Measurements from ENCODE around the gene MET. TPM values are rescaled to one million over a fixed set of nuclear protein-coding genes. Genes with fewer than 3 reads are reported as not detected.

The MET gene
- total and polyA plus RNA-seq, 10 of the 15 experiments (the other 5 are each of a cell fraction or from before 2014, with no cell fraction given): 0.01 to 0.21 TPM; not detected in 8

- no peak for TF ChIP-seq POLR2AphosphoS5 (IDR thresholded peaks at IDR 0.05; ENCODE audit: low read length)
- no peak for TF ChIP-seq BMI1 (IDR thresholded peaks at IDR 0.05; ENCODE audit: borderline replicate concordance)
- TF ChIP-seq PKNOX1 (IDR thresholded peaks at IDR 0.05): no peak
- no peak for TF ChIP-seq SREBF1 (IDR thresholded peaks at IDR 0.05; ENCODE audit: low read length)
- TF ChIP-seq EP300 (IDR thresholded peaks at IDR 0.05; ENCODE audit: borderline replicate concordance in 1 of 2, control insufficient read depth in 1 of 2, low read depth in 2 of 2, low read length in 2 of 2): no peak
- no peak for TF ChIP-seq CHD4 (IDR thresholded peaks at IDR 0.05)
- TF ChIP-seq MAX (IDR thresholded peaks at IDR 0.05; ENCODE audit: low read depth, low read length): no peak
Observed at GRCh38 chr7:116783666-116784318, 111.8 kb downstream of the MET start (continued).

- TF ChIP-seq IKZF2 (IDR thresholded peaks at IDR 0.05) (no peak), ZNF207 (IDR thresholded peaks at IDR 0.05; ENCODE audit: borderline replicate concordance) (no peak), YBX1 (IDR thresholded peaks at IDR 0.05) (no peak), PML (IDR thresholded peaks at IDR 0.05; ENCODE audit: low read length) (no peak), BRCA1 (IDR thresholded peaks at IDR 0.05; ENCODE audit: low read depth, low read length) (no peak), ZNF592 (IDR thresholded peaks at IDR 0.05) (no peak), ZBED1 (IDR thresholded peaks at IDR 0.05; ENCODE audit: borderline replicate concordance) (no peak)
- RAD21 ChIA-PET (ENCODE audit: unreplicated experiment): no interaction called here
- SMC1A ChIA-PET (ENCODE audit: uncharacterized antibody, unreplicated experiment): interaction anchor here (1.2 to 2.9 kb wide), 2 partner anchors 193 to 526 kb away, joined by 4 to 26 read pairs; no protein-coding TSS in a partner anchor
- ATAC-seq (no peak), DNase-seq (ENCODE audit: low read depth, low spot score) (no peak), FAIRE-seq (no peak)
- Histone ChIP-seq H3K4me1 (ENCODE audit: control insufficient read depth, insufficient read depth, low read length) (peaks cover 6% of the 10 kb centered on the region; the same call in 1 of the 2 replicates), H3K4me2 (ENCODE audit: control insufficient read depth, insufficient read depth) (no peak overlapping the region), H3K36me3 (ENCODE audit: control insufficient read depth in 2 of 2, insufficient read depth in 2 of 2, low read length in 1 of 2) (no peaks in the 10 kb centered on the region), H3K9me3 (replicated peaks; ENCODE audit: control insufficient read depth, insufficient read depth, low read length) (no peaks in the 10 kb centered on the region), H4K20me1 (ENCODE audit: control insufficient read depth, insufficient read depth) (no peaks in the 10 kb centered on the region), H3K27me3 (replicated peaks in 1 of 2; ENCODE audit: control insufficient read depth in 2 of 2, insufficient read depth in 2 of 2, low read length in 1 of 2) (no peaks in the 10 kb centered on the region; a peak in 2 of 4 replicates), H3K79me2 (ENCODE audit: control insufficient read depth, insufficient read depth, low read length) (no peaks in the 10 kb centered on the region), H3K4me3 (no peak overlapping the region), H2AFZ (ENCODE audit: control insufficient read depth, low read depth, low read length) (no peak overlapping the region), H3K9ac (ENCODE audit: control insufficient read depth, insufficient read depth, low read length) (no peak overlapping the region), H3K27ac (ENCODE audit: control insufficient read depth, insufficient read depth) (no peak overlapping the region)
- CTCF ChIA-PET: interaction anchor here (0.6 to 5.5 kb wide), 2 partner anchors 140 to 191 kb away, joined by 3 to 106 read pairs; no protein-coding TSS in a partner anchor
- no TSS peak for BruUV-seq (replicated peaks)
- in situ Hi-C loops (cut with MboI): loop anchor here (10.0 kb wide), 1 partner anchor 520 kb away; no protein-coding TSS in a partner anchor
- POLR2A ChIA-PET: no interaction called here
- WGBS (ENCODE audit: insufficient coverage, insufficient replicate concordance, low lambda C conversion rate, missing lambda C conversion rate): 39% methylated on average over 6 of the region's 6 CpGs
- intact Hi-C loops (cut with micrococcal nuclease; ENCODE audit: unreplicated experiment): loop anchor here (5.0 kb wide), 1 partner anchor 102 kb away; no protein-coding TSS in a partner anchor
Observed at GRCh38 chr7:116784647-116785046, 112.7 kb downstream of the MET start.
